Measurements from ENCODE around the gene PARP12.

PARP12 gene

GRCh38 chr7:140062118-140062527, 628 bp downstream of the PARP12 start:
- Histone ChIP-seq H3K4me1 (ENCODE audit: control insufficient read depth, low read depth, low read length) (no peaks in the 10 kb centered on the region), H2BK5ac (ENCODE audit: low read length) (no peak overlapping the region), H3K79me2 (ENCODE audit: control insufficient read depth, insufficient read depth, low read length) (no peaks in the 10 kb centered on the region), H3K79me1 (ENCODE audit: low read length) (no peaks in the 10 kb centered on the region), H2AK5ac (ENCODE audit: low read length) (no peak overlapping the region), H3K36me3 (ENCODE audit: control insufficient read depth, insufficient read depth, low read length) (no peaks in the 10 kb centered on the region), H3K4ac (ENCODE audit: low read depth, low read length) (no peak overlapping the region), H3K23ac (ENCODE audit: low read length) (no peak overlapping the region), H3K9ac (ENCODE audit: low read length) (peak overlapping the region; percentile 62), H4K5ac (ENCODE audit: low read length) (no peak overlapping the region), H3K18ac (ENCODE audit: low read length) (peak overlapping the region; percentile 11), H2BK120ac (ENCODE audit: low read depth, low read length) (no peak overlapping the region), H4K8ac (ENCODE audit: low read depth, low read length) (no peak overlapping the region), H3K4me2 (ENCODE audit: low read length) (peak overlapping the region; percentile 70), H3K27ac (ENCODE audit: low read depth, low read length) (no peak overlapping the region), H3K27me3 (ENCODE audit: insufficient read depth, low read length, poor library complexity) (peaks cover 4% of the 10 kb centered on the region), H2BK15ac (replicated peaks; ENCODE audit: low read depth) (no peak overlapping the region), H3K4me3 (ENCODE audit: low read length) (no peak overlapping the region), H3K56ac (ENCODE audit: low read length) (peak overlapping the region; percentile 88)
- no CpG with 5 or more reads among the region's 32 CpGs for WGBS (ENCODE audit: extremely low coverage, insufficient coverage, low lambda C conversion rate)
- DNase-seq: no peak

- DNase-seq: no peak
- no CpG with 5 or more reads among the region's 2 CpGs for WGBS (ENCODE audit: extremely low coverage, insufficient coverage, low lambda C conversion rate)
- no peak overlapping the region for H3K4ac ChIP-seq (ENCODE audit: low read depth, low read length)
Observed at GRCh38 chr7:140061607-140061930, 1.2 kb downstream of the PARP12 start.

GRCh38 chr7:140060788-140061606, 1.8 kb downstream of the PARP12 start:
- H3K79me2 ChIP-seq (ENCODE audit: control insufficient read depth, insufficient read depth, low read length): no peaks in the 10 kb centered on the region
- H3K23ac ChIP-seq (ENCODE audit: low read length): no peak overlapping the region
- H3K4me3 ChIP-seq (ENCODE audit: low read length): no peak overlapping the region
- no CpG with 5 or more reads among the region's 11 CpGs for WGBS (ENCODE audit: extremely low coverage, insufficient coverage, low lambda C conversion rate)
- no peak overlapping the region for H2BK5ac ChIP-seq (ENCODE audit: low read length)
- H3K4me2 ChIP-seq (ENCODE audit: low read length): no peak overlapping the region
- H3K4me1 ChIP-seq (ENCODE audit: control insufficient read depth, low read depth, low read length): no peaks in the 10 kb centered on the region
- no peak overlapping the region for H3K4ac ChIP-seq (ENCODE audit: low read depth, low read length)
- H2AK5ac ChIP-seq (ENCODE audit: low read length): no peak overlapping the region
- H3K56ac ChIP-seq (ENCODE audit: low read length): no peak overlapping the region
- no peaks in the 10 kb centered on the region for H3K36me3 ChIP-seq (ENCODE audit: control insufficient read depth, insufficient read depth, low read length)
- H4K5ac ChIP-seq (ENCODE audit: low read length): no peak overlapping the region
- H2BK15ac ChIP-seq (replicated peaks; ENCODE audit: low read depth): no peak overlapping the region
- no peak for DNase-seq
- H3K79me1 ChIP-seq (ENCODE audit: low read length): no peaks in the 10 kb centered on the region
- no peak overlapping the region for H3K9ac ChIP-seq (ENCODE audit: low read length)
- no peak overlapping the region for H3K18ac ChIP-seq (ENCODE audit: low read length)
- no peak overlapping the region for H4K8ac ChIP-seq (ENCODE audit: low read depth, low read length)
- peaks cover 4% of the 10 kb centered on the region for H3K27me3 ChIP-seq (ENCODE audit: insufficient read depth, low read length, poor library complexity)
- no peak overlapping the region for H3K27ac ChIP-seq (ENCODE audit: low read depth, low read length)
- no peak overlapping the region for H2BK120ac ChIP-seq (ENCODE audit: low read depth, low read length)

More at GRCh38 chr7:140061607-140061930, 1.2 kb downstream of the PARP12 start:
- Histone ChIP-seq H3K79me1 (ENCODE audit: low read length) (no peaks in the 10 kb centered on the region), H3K9ac (ENCODE audit: low read length) (no peak overlapping the region), H4K8ac (ENCODE audit: low read depth, low read length) (no peak overlapping the region), H3K79me2 (ENCODE audit: control insufficient read depth, insufficient read depth, low read length) (no peaks in the 10 kb centered on the region), H3K23ac (ENCODE audit: low read length) (no peak overlapping the region), H3K56ac (ENCODE audit: low read length) (no peak overlapping the region), H2BK120ac (ENCODE audit: low read depth, low read length) (no peak overlapping the region), H3K4me3 (ENCODE audit: low read length) (no peak overlapping the region), H3K27me3 (ENCODE audit: insufficient read depth, low read length, poor library complexity) (peaks cover 4% of the 10 kb centered on the region), H3K4me2 (ENCODE audit: low read length) (no peak overlapping the region), H3K36me3 (ENCODE audit: control insufficient read depth, insufficient read depth, low read length) (no peaks in the 10 kb centered on the region), H4K5ac (ENCODE audit: low read length) (no peak overlapping the region), H2BK5ac (ENCODE audit: low read length) (no peak overlapping the region), H3K4me1 (ENCODE audit: control insufficient read depth, low read depth, low read length) (no peaks in the 10 kb centered on the region), H3K27ac (ENCODE audit: low read depth, low read length) (no peak overlapping the region), H2BK15ac (replicated peaks; ENCODE audit: low read depth) (no peak overlapping the region), H2AK5ac (ENCODE audit: low read length) (no peak overlapping the region), H3K18ac (ENCODE audit: low read length) (no peak overlapping the region)

- Histone ChIP-seq H3K4me2 (ENCODE audit: low read length) (no peak overlapping the region), H3K56ac (ENCODE audit: low read length) (no peak overlapping the region), H3K23ac (ENCODE audit: low read length) (no peak overlapping the region), H4K8ac (ENCODE audit: low read depth, low read length) (no peak overlapping the region), H3K9ac (ENCODE audit: low read length) (no peak overlapping the region), H3K4me1 (ENCODE audit: control insufficient read depth, low read depth, low read length) (no peaks in the 10 kb centered on the region), H3K27ac (ENCODE audit: low read depth, low read length) (no peak overlapping the region), H3K18ac (ENCODE audit: low read length) (no peak overlapping the region), H3K4me3 (ENCODE audit: low read length) (no peak overlapping the region), H3K27me3 (ENCODE audit: insufficient read depth, low read length, poor library complexity) (peaks cover 4% of the 10 kb centered on the region), H2BK15ac (replicated peaks; ENCODE audit: low read depth) (no peak overlapping the region), H2AK5ac (ENCODE audit: low read length) (no peak overlapping the region), H3K79me2 (ENCODE audit: control insufficient read depth, insufficient read depth, low read length) (no peaks in the 10 kb centered on the region), H3K79me1 (ENCODE audit: low read length) (no peaks in the 10 kb centered on the region), H2BK5ac (ENCODE audit: low read length) (no peak overlapping the region), H2BK120ac (ENCODE audit: low read depth, low read length) (no peak overlapping the region), H4K5ac (ENCODE audit: low read length) (no peak overlapping the region), H3K36me3 (ENCODE audit: control insufficient read depth, insufficient read depth, low read length) (no peaks in the 10 kb centered on the region), H3K4ac (ENCODE audit: low read depth, low read length) (no peak overlapping the region)
- DNase-seq: no peak
- no CpG with 5 or more reads among the region's 3 CpGs for WGBS (ENCODE audit: extremely low coverage, insufficient coverage, low lambda C conversion rate)
Observed at GRCh38 chr7:140060243-140060630, 2.5 kb downstream of the PARP12 start.

GRCh38 chr7:140059273-140060242, 3.2 kb downstream of the PARP12 start:
- H3K56ac ChIP-seq (ENCODE audit: low read length): no peak overlapping the region
- H3K18ac ChIP-seq (ENCODE audit: low read length): no peak overlapping the region
- no peak overlapping the region for H4K8ac ChIP-seq (ENCODE audit: low read depth, low read length)
- H3K4ac ChIP-seq (ENCODE audit: low read depth, low read length): no peak overlapping the region
- no peak overlapping the region for H2AK5ac ChIP-seq (ENCODE audit: low read length)
- DNase-seq: no peak
- H4K5ac ChIP-seq (ENCODE audit: low read length): no peak overlapping the region
- H2BK5ac ChIP-seq (ENCODE audit: low read length): no peak overlapping the region
- no peak overlapping the region for H2BK15ac ChIP-seq (replicated peaks; ENCODE audit: low read depth)
- H3K4me2 ChIP-seq (ENCODE audit: low read length): no peak overlapping the region
- no peak overlapping the region for H3K27ac ChIP-seq (ENCODE audit: low read depth, low read length)
- no peak overlapping the region for H3K4me3 ChIP-seq (ENCODE audit: low read length)
- no peak overlapping the region for H2BK120ac ChIP-seq (ENCODE audit: low read depth, low read length)
- H3K79me1 ChIP-seq (ENCODE audit: low read length): no peaks in the 10 kb centered on the region
- no peak overlapping the region for H3K23ac ChIP-seq (ENCODE audit: low read length)
- H3K27me3 ChIP-seq (ENCODE audit: insufficient read depth, low read length, poor library complexity): peaks cover 4% of the 10 kb centered on the region
- H3K4me1 ChIP-seq (ENCODE audit: control insufficient read depth, low read depth, low read length): no peaks in the 10 kb centered on the region
- WGBS (ENCODE audit: extremely low coverage, insufficient coverage, low lambda C conversion rate): no CpG with 5 or more reads among the region's 12 CpGs
- H3K79me2 ChIP-seq (ENCODE audit: control insufficient read depth, insufficient read depth, low read length): no peaks in the 10 kb centered on the region
- H3K9ac ChIP-seq (ENCODE audit: low read length): no peak overlapping the region
- H3K36me3 ChIP-seq (ENCODE audit: control insufficient read depth, insufficient read depth, low read length): no peaks in the 10 kb centered on the region
